ENCODE data around the gene PPTC7.
"Not testable (repeated sequence)": the region's sequence is repeated elsewhere in the genome, so short reads cannot be mapped to it uniquely, and the experiment has no call there.

The PPTC7 gene

DNA sequence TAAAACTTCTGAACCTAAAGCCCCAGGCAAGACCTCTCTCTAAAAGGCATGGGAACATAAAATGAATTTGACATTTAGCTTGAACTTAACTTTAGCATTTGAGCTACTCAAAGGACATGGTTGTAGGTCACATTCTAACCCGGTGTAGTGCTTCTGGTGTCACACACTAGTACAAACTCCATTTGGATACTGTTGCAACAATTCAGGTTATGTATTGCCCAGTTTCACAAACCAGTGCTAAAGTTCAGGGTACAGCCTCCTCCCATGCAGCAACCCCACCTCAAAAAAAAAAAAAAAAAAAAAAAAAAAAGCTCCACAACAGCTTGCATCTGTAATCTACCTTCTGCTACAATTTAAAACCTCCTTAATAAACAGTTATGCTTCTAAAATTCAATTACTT, 7.8 kb downstream of the PPTC7 start:
- ATAC-seq (ENCODE audit: insufficient read depth, low read depth) (no peak), DNase-seq (no peak)
- Histone ChIP-seq H3K4me2 (ENCODE audit: insufficient read depth, low read length) (no peak overlapping the region; the same call in 1 of the 2 replicates), H3K4me1 (ENCODE audit: insufficient read depth, low read length) (peaks cover 16% of the 10 kb centered on the region), H3K27ac (ENCODE audit: low read length) (no peak overlapping the region), H3K27me3 (ENCODE audit: insufficient read depth, low read length, poor library complexity) (no peaks in the 10 kb centered on the region), H3K79me2 (ENCODE audit: insufficient read depth, low read length) (peaks cover 94% of the 10 kb centered on the region), H3K36me3 (ENCODE audit: insufficient read depth, low read length) (peaks cover 6% of the 10 kb centered on the region), H3K9ac (ENCODE audit: low read depth, low read length) (no peak overlapping the region), H3K4me3 (ENCODE audit: low read depth in 1 of 2, low read length in 2 of 2) (no peak overlapping the region), H2AFZ (ENCODE audit: low read depth, low read length) (no peak overlapping the region), H3K9me3 (ENCODE audit: insufficient read depth, low read length, severe bottlenecking) (peaks cover 17% of the 10 kb centered on the region), H4K20me1 (ENCODE audit: insufficient read depth, low read length) (peaks cover 29% of the 10 kb centered on the region)
- TF ChIP-seq, protein P1, sequence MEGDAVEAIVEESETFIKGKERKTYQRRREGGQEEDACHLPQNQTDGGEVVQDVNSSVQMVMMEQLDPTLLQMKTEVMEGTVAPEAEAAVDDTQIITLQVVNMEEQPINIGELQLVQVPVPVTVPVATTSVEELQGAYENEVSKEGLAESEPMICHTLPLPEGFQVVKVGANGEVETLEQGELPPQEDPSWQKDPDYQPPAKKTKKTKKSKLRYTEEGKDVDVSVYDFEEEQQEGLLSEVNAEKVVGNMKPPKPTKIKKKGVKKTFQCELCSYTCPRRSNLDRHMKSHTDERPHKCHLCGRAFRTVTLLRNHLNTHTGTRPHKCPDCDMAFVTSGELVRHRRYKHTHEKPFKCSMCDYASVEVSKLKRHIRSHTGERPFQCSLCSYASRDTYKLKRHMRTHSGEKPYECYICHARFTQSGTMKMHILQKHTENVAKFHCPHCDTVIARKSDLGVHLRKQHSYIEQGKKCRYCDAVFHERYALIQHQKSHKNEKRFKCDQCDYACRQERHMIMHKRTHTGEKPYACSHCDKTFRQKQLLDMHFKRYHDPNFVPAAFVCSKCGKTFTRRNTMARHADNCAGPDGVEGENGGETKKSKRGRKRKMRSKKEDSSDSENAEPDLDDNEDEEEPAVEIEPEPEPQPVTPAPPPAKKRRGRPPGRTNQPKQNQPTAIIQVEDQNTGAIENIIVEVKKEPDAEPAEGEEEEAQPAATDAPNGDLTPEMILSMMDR (IDR thresholded peaks at IDR 0.05; ENCODE audit: borderline replicate concordance, extremely low read depth, low read length, poor library complexity, severe bottlenecking) = no peak
- TF ChIP-seq EZH2 (IDR thresholded peaks at IDR 0.05; ENCODE audit: borderline replicate concordance, low read depth, low read length, severe bottlenecking) = no peak

DNA sequence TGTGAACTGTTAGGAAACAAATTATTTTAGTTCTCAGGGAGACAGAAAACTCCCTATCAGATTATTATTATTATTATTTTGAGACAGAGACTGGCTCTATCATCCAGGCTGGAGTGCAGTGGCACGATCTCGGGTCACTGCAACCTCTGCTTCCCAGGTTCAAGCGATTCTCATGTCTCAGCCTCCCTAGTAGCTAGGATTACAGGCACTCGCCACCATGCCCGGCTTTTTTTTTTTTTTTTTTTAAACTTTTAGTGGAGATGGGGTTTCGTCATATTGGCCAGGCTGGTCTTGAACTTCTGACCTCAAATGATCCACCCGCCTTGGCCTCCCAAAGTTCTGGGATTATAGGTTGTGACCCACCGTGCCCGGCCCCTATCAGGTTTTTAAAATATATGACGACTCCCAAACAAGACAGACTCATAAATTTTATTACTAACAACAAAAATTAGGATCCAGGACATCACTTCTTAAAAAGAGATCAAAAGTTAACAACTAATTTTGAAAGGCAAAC, 8.3 kb downstream of the PPTC7 start:
- H3K9me3 ChIP-seq (ENCODE audit: insufficient read depth, low read length, severe bottlenecking) = peaks cover 18% of the 10 kb centered on the region
- not testable (repeated sequence) for H3K36me3 ChIP-seq (ENCODE audit: insufficient read depth, low read length); H3K4me3 ChIP-seq (ENCODE audit: low read depth in 1 of 2, low read length in 2 of 2); H3K4me2 ChIP-seq (ENCODE audit: insufficient read depth, low read length); H2AFZ ChIP-seq (ENCODE audit: low read depth, low read length); H3K27me3 ChIP-seq (ENCODE audit: insufficient read depth, low read length, poor library complexity); DNase-seq; H3K9ac ChIP-seq (ENCODE audit: low read depth, low read length); ATAC-seq (ENCODE audit: insufficient read depth, low read depth); H3K27ac ChIP-seq (ENCODE audit: low read length)
- peaks cover 90% of the 10 kb centered on the region for H3K79me2 ChIP-seq (ENCODE audit: insufficient read depth, low read length)
- H4K20me1 ChIP-seq (ENCODE audit: insufficient read depth, low read length) = peaks cover 29% of the 10 kb centered on the region
- H3K4me1 ChIP-seq (ENCODE audit: insufficient read depth, low read length) = peaks cover 16% of the 10 kb centered on the region

DNA sequence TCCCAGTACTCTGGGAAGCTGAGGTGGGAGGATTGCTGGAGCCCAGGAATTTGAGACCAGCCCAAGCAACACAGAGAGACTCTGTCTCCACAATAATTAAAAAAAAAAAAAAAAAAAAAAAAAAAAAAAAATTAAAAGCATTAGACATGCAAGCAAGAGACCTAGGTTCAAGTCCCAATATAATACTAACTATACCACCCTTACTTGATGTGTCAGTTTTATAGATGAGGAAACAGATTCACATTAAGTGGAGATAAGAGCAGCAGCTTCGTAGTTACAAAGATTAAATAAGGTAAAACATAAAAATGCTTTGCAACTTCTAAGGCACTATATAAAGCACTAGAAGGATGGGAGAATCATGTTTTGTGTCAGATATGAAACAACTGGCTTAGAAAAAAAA, 9.1 kb downstream of the PPTC7 start:
- no peak for DNase-seq
- no peak for TF ChIP-seq EZH2 (IDR thresholded peaks at IDR 0.05; ENCODE audit: borderline replicate concordance, low read depth, low read length, severe bottlenecking)
- TF ChIP-seq, protein P1 (IDR thresholded peaks at IDR 0.05; ENCODE audit: borderline replicate concordance, extremely low read depth, low read length, poor library complexity, severe bottlenecking) = no peak
- no peak overlapping the region for H3K9ac ChIP-seq (ENCODE audit: low read depth, low read length)
- no peaks in the 10 kb centered on the region for H3K27me3 ChIP-seq (ENCODE audit: insufficient read depth, low read length, poor library complexity)
- H4K20me1 ChIP-seq (ENCODE audit: insufficient read depth, low read length) = peaks cover 23% of the 10 kb centered on the region
- no peak for ATAC-seq (ENCODE audit: insufficient read depth, low read depth)
- H3K9me3 ChIP-seq (ENCODE audit: insufficient read depth, low read length, severe bottlenecking) = peaks cover 18% of the 10 kb centered on the region
- H3K79me2 ChIP-seq (ENCODE audit: insufficient read depth, low read length) = peaks cover 90% of the 10 kb centered on the region
- no peak overlapping the region for H2AFZ ChIP-seq (ENCODE audit: low read depth, low read length)
- H3K36me3 ChIP-seq (ENCODE audit: insufficient read depth, low read length) = peaks cover 6% of the 10 kb centered on the region
- no peak overlapping the region for H3K4me2 ChIP-seq (ENCODE audit: insufficient read depth, low read length)
- H3K4me3 ChIP-seq (ENCODE audit: low read depth in 1 of 2, low read length in 2 of 2) = no peak overlapping the region
- H3K4me1 ChIP-seq (ENCODE audit: insufficient read depth, low read length) = peaks cover 11% of the 10 kb centered on the region
- H3K27ac ChIP-seq (ENCODE audit: low read length) = no peak overlapping the region

DNA sequence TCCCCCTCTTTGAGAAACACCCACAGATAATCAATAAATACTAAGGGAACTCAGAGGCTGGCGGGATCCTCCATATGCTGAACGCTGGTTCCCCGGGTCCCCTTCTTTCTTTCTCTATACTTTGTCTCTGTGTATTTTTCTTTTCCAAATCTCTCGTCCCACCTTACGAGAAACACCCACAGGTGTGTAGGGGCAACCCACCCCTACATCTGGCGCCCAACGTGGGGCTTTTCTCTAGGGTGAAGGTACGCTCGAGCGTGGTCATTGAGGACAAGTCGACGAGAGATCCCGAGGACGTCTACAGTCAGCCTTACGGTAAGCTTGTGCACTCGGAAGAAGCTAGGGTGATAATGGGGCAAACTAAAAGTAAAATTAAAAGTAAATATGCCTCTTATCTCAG, 12.3 kb downstream of the PPTC7 start:
- not testable (repeated sequence) for H3K27ac ChIP-seq (ENCODE audit: low read length); ATAC-seq (ENCODE audit: insufficient read depth, low read depth); H3K4me3 ChIP-seq (ENCODE audit: low read depth in 1 of 2, low read length in 2 of 2); H3K4me2 ChIP-seq (ENCODE audit: insufficient read depth, low read length); H2AFZ ChIP-seq (ENCODE audit: low read depth, low read length); H3K36me3 ChIP-seq (ENCODE audit: insufficient read depth, low read length); H3K4me1 ChIP-seq (ENCODE audit: insufficient read depth, low read length); H3K9ac ChIP-seq (ENCODE audit: low read depth, low read length); DNase-seq; H3K27me3 ChIP-seq (ENCODE audit: insufficient read depth, low read length, poor library complexity)
- H3K9me3 ChIP-seq (ENCODE audit: insufficient read depth, low read length, severe bottlenecking) = peaks cover 18% of the 10 kb centered on the region
- H4K20me1 ChIP-seq (ENCODE audit: insufficient read depth, low read length) = peaks cover 26% of the 10 kb centered on the region
- peaks cover 89% of the 10 kb centered on the region for H3K79me2 ChIP-seq (ENCODE audit: insufficient read depth, low read length)

DNA sequence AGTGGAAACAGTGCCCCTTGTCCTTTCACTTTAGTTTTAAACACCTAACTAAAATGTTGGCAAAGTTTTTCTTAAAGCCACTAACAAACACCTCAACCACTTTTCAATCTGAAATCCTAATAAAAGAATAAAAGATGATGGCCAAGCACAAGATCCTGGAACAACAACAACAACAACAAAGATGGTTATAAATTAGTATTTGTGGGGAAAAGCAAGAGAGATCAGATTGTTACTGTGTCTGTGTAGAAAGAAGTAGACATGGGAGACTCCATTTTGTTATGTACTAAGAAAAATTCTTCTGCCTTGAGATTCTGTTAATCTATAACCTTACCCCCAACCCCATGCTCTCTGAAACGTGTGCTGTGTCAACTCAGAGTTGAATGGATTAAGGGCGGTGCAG, 13.3 kb downstream of the PPTC7 start:
- not testable (repeated sequence) for H3K27me3 ChIP-seq (ENCODE audit: insufficient read depth, low read length, poor library complexity); ATAC-seq (ENCODE audit: insufficient read depth, low read depth); H3K27ac ChIP-seq (ENCODE audit: low read length); H3K36me3 ChIP-seq (ENCODE audit: insufficient read depth, low read length); H2AFZ ChIP-seq (ENCODE audit: low read depth, low read length); DNase-seq; H3K9ac ChIP-seq (ENCODE audit: low read depth, low read length); H3K4me1 ChIP-seq (ENCODE audit: insufficient read depth, low read length); H3K4me3 ChIP-seq (ENCODE audit: low read depth in 1 of 2, low read length in 2 of 2); H3K4me2 ChIP-seq (ENCODE audit: insufficient read depth, low read length)
- Histone ChIP-seq H3K79me2 (ENCODE audit: insufficient read depth, low read length) (peaks cover 89% of the 10 kb centered on the region), H3K9me3 (ENCODE audit: insufficient read depth, low read length, severe bottlenecking) (peaks cover 18% of the 10 kb centered on the region), H4K20me1 (ENCODE audit: insufficient read depth, low read length) (peaks cover 31% of the 10 kb centered on the region)
